Inflammatory macrophage treated with lipopolysaccharide for 1 hour (primary cell): ENCODE measurements around the gene F5.

ENCODE experiments used
- DNase-seq, 2 donors: peaks; one replicate each; pipeline ENCODE4 v3.0.0-alpha.2; 2020 to 2022

The F5 gene

GRCh38 chr1:169475806-169476387 lies 110.4 kb downstream of the F5 start:
- no peak for DNase-seq

- no peak for DNase-seq
Observed at GRCh38 chr1:169474302-169474995, 111.8 kb downstream of the F5 start.

- DNase-seq: peak; percentile 21 to 39
Observed at GRCh38 chr1:169473347-169473746, 112.9 kb downstream of the F5 start.

GRCh38 chr1:169472738-169473137 lies 113.5 kb downstream of the F5 start:
- DNase-seq: no peak

GRCh38 chr1:169468982-169469381 lies 117.3 kb downstream of the F5 start:
- no peak for DNase-seq

GRCh38 chr1:169466259-169467230 lies 119.7 kb downstream of the F5 start:
- DNase-seq: peak in 1 of 2 donors; percentile 55

GRCh38 chr1:169465281-169465680 lies 121.0 kb downstream of the F5 start:
- no peak for DNase-seq
